ENCODE measurements around the gene CABP2.

- TF ChIP-seq CREB5 (CRISPR knock-in tag; IDR thresholded peaks at IDR 0.05; ENCODE audit: low read depth) (no peak), RARB (CRISPR knock-in tag; IDR thresholded peaks at IDR 0.05) (no peak), ZFP30 (CRISPR knock-in tag; IDR thresholded peaks at IDR 0.05) (no peak)
Observed at GRCh38 chr11:67523556-67524479, 572 bp upstream of the CABP2 start.
